IMR-90 (cell line): ENCODE results near the gene TMEM14A. TPM values are rescaled to one million over a fixed set of nuclear protein-coding genes. Genes with fewer than 3 reads are reported as not detected.

Source experiments
- ATAC-seq: fragments of 200-7000 bp; cut with Tn5 transposase; 2 replicates; pipeline ENCODE4 v1.9.1; 2020; ENCODE audit warnings: low read depth, mild to moderate bottlenecking, moderate library complexity
- BruUV-seq: library from RNA; stranded (reverse); fragments of 400-500 nt; replicated peaks from 2 replicates; lab custom pipeline; 2021; lab: Mats Ljungman, UMichigan
- CTCF ChIA-PET: fragments of 300-600 bp; formaldehyde crosslinking; extraction: SDS; loops from one replicate; lab custom pipeline; 2021; ENCODE audit warnings: antibody characterized with exemption; lab: Yijun Ruan, JAX
- POLR2A ChIA-PET: fragments of 300-600 bp; sonication (Branson Sonifier 250); formaldehyde crosslinking; loops from one replicate; lab custom pipeline; 2022; ENCODE audit warnings: antibody characterized with exemption; ENCODE audit not compliant: unreplicated experiment; lab: Charles Lee
- DNase-seq: peaks from one replicate; pipeline ENCODE4 v3.0.0; 2013
- H2AFZ ChIP-seq: replicated peaks from 2 replicates; pipeline ENCODE3; 2013; ENCODE audit warnings: low read length, mild to moderate bottlenecking; ENCODE audit not compliant: poor library complexity
- H2AK5ac ChIP-seq: 2 replicates; pipeline ENCODE4 v1.6.1; 2013; ENCODE audit warnings: low read depth, low read length, inconsistent platforms
- H2AK9ac ChIP-seq: replicated peaks from 2 replicates; pipeline ENCODE3; 2013; ENCODE audit warnings: mild to moderate bottlenecking, low read depth, low read length, moderate library complexity; ENCODE audit not compliant: poor library complexity
- H2BK120ac ChIP-seq: 2 replicates; pipeline ENCODE4 v1.6.1; 2013; ENCODE audit warnings: low read depth, low read length, inconsistent platforms
- H2BK15ac ChIP-seq: 3 replicates; pipeline ENCODE4 v1.6.1; 2013; ENCODE audit warnings: low read depth, low read length, inconsistent platforms
- H2BK20ac ChIP-seq: 2 replicates; pipeline ENCODE4 v1.6.1; 2013; ENCODE audit warnings: low read depth, mild to moderate bottlenecking, inconsistent platforms, low read length, moderate library complexity
- H2BK5ac ChIP-seq: 2 replicates; pipeline ENCODE4 v1.6.1; 2013; ENCODE audit warnings: mild to moderate bottlenecking, low read depth, low read length, inconsistent platforms; ENCODE audit not compliant: poor library complexity, severe bottlenecking
- H3K14ac ChIP-seq: replicated peaks from 2 replicates; pipeline ENCODE4 v1.6.1; 2013; ENCODE audit warnings: low read depth, low read length, inconsistent platforms
- H3K18ac ChIP-seq: 2 replicates; pipeline ENCODE4 v1.6.1; 2013; ENCODE audit warnings: low read depth, low read length, control low read depth
- H3K23ac ChIP-seq: 2 replicates; pipeline ENCODE4 v1.6.1; 2013; ENCODE audit warnings: low read depth, low read length, inconsistent platforms
- H3K27ac ChIP-seq: 2 replicates; pipeline ENCODE4 v1.5.1; 2013; ENCODE audit warnings: mild to moderate bottlenecking, control low read depth, low read length; ENCODE audit not compliant: insufficient read depth
- H3K27me3 ChIP-seq: 2 replicates; pipeline ENCODE4 v1.6.1; 2013; ENCODE audit warnings: low read length; ENCODE audit not compliant: control insufficient read depth, insufficient read depth
- H3K36me3 ChIP-seq: 2 replicates; pipeline ENCODE4 v1.6.1; 2013; ENCODE audit warnings: low read length, mixed read lengths; ENCODE audit not compliant: control insufficient read depth, insufficient read depth
- H3K4ac ChIP-seq: 2 replicates; pipeline ENCODE4 v1.6.1; 2013; ENCODE audit warnings: low read depth, low read length, inconsistent platforms
- H3K4me1 ChIP-seq: 2 replicates; pipeline ENCODE4 v1.6.1; 2013; ENCODE audit warnings: low read length, mixed read lengths; ENCODE audit not compliant: control insufficient read depth, insufficient read depth
- H3K4me2 ChIP-seq: 2 replicates; pipeline ENCODE4 v1.6.1; 2013; ENCODE audit warnings: low read depth, mild to moderate bottlenecking, control low read depth, low read length, moderate library complexity
- H3K4me3 ChIP-seq: 2 replicates; pipeline ENCODE4 v1.5.1; 2013; ENCODE audit warnings: low read depth, mild to moderate bottlenecking, control low read depth, low read length, moderate library complexity; ENCODE audit not compliant: insufficient read depth
- H3K56ac ChIP-seq: 2 replicates; pipeline ENCODE4 v1.6.1; 2013; ENCODE audit warnings: low read length, inconsistent platforms; ENCODE audit not compliant: insufficient read depth; ENCODE audit errors: extremely low read depth
- H3K79me1 ChIP-seq, 2 experiments: 2 replicates each; pipeline ENCODE4 v1.6.1; 2013; ENCODE audit warnings: low read length in 2 of 2, inconsistent platforms in 1 of 2, low read depth in 1 of 2
- H3K9ac ChIP-seq: 2 replicates; pipeline ENCODE4 v1.6.1; 2013; ENCODE audit warnings: low read depth, low read length, control low read depth
- H3K9me1 ChIP-seq: 2 replicates; pipeline ENCODE4 v1.6.1; 2013; ENCODE audit warnings: low read length, inconsistent platforms; ENCODE audit not compliant: insufficient read depth
- H3K9me3 ChIP-seq: 2 replicates; pipeline ENCODE4 v1.6.1; 2013; ENCODE audit warnings: low read length; ENCODE audit not compliant: control insufficient read depth, insufficient read depth
- H4K20me1 ChIP-seq: 2 replicates; pipeline ENCODE4 v1.6.1; 2013; ENCODE audit warnings: low read length, inconsistent platforms; ENCODE audit not compliant: insufficient read depth
- H4K5ac ChIP-seq: 2 replicates; pipeline ENCODE4 v1.6.1; 2013; ENCODE audit warnings: mild to moderate bottlenecking, low read depth, low read length, control low read depth
- H4K8ac ChIP-seq, 2 experiments: 2 replicates each; pipeline ENCODE4 v1.6.1; 2013; ENCODE audit warnings: low read depth in 2 of 2, low read length in 2 of 2, control low read depth in 1 of 2, inconsistent platforms in 1 of 2
- H4K91ac ChIP-seq: 2 replicates; pipeline ENCODE4 v1.6.1; 2013; ENCODE audit warnings: low read depth, low read length, inconsistent platforms; ENCODE audit not compliant: insufficient read depth
- BHLHE40 ChIP-seq: fragments of 150-350 bp; IDR thresholded peaks from 2 replicates; pipeline ENCODE4 v1.6.1; 2016; ENCODE audit warnings: mild to moderate bottlenecking, low read depth, low read length
- CEBPB ChIP-seq: IDR thresholded peaks from 2 replicates; pipeline ENCODE4 v1.6.1; 2012; ENCODE audit warnings: low read depth, low read length, improper control_type of control experiment
- CHD1 ChIP-seq: IDR thresholded peaks from 2 replicates; pipeline ENCODE4 v1.6.1; 2012; ENCODE audit warnings: low read depth, low read length, improper control_type of control experiment
- MAFK ChIP-seq: IDR thresholded peaks from 2 replicates; pipeline ENCODE4 v1.6.1; 2012; ENCODE audit warnings: low read depth, low read length, improper control_type of control experiment
- MAZ ChIP-seq: IDR thresholded peaks from 2 replicates; pipeline ENCODE4 v1.6.1; 2012; ENCODE audit warnings: low read depth, mild to moderate bottlenecking, low read length, improper control_type of control experiment, moderate library complexity, borderline replicate concordance
- MXI1 ChIP-seq: IDR thresholded peaks from 2 replicates; pipeline ENCODE4 v1.6.1; 2012; ENCODE audit warnings: low read depth, mild to moderate bottlenecking, low read length, moderate library complexity, borderline replicate concordance
- POLR2A ChIP-seq: IDR thresholded peaks from 2 replicates; pipeline ENCODE4 v1.6.1; 2012; ENCODE audit warnings: mild to moderate bottlenecking, low read depth, low read length
- RAD21 ChIP-seq: IDR thresholded peaks from 2 replicates; pipeline ENCODE4 v1.6.1; 2012; ENCODE audit warnings: low read length, improper control_type of control experiment
- RFX5 ChIP-seq: IDR thresholded peaks from 2 replicates; pipeline ENCODE4 v1.8.0; 2012; ENCODE audit warnings: low read depth, mild to moderate bottlenecking, low read length, moderate library complexity
- USF2 ChIP-seq: fragments of 150-350 bp; IDR thresholded peaks from 2 replicates; pipeline ENCODE4 v1.6.1; 2017; ENCODE audit warnings: mild to moderate bottlenecking, antibody characterized with exemption, low read length, low read depth
- WGBS, 2 experiments: methylation state at CpG; one replicate each; pipeline versions ENCODE4 v1.1.5 to v1.1.7; 2013; ENCODE audit warnings: missing lambda C conversion rate in 2 of 2; ENCODE audit not compliant: insufficient read length in 1 of 2; ENCODE audit errors: extremely low coverage in 2 of 2; 5-methylcytosine and 5-hydroxymethylcytosine counted together
- dilution Hi-C: fragments of 300-500 bp; cut with HindIII; formaldehyde crosslinking; loops from one replicate; pipeline ENCODE4 v1.14.3; 2018; ENCODE audit warnings: low sequenced_read_pairs; ENCODE audit not compliant: unreplicated experiment
- in situ Hi-C: fragments of 300-500 bp; cut with MboI; formaldehyde crosslinking; loops from 3 replicates; pipeline ENCODE4 v1.14.3; 2019; ENCODE audit warnings: low sequenced_read_pairs, inconsistent platforms, mixed read lengths
- intact Hi-C: fragments of 100-400 bp; cut with micrococcal nuclease; formaldehyde crosslinking; loops from 2 replicates; pipeline ENCODE4 v1.10.0; 2022
- polyA plus RNA-seq, 3 experiments: library from polyadenylated mRNA; depleted of rRNA; stranded (reverse); fragments of >200 nt; gene quantifications; 2 replicates each; pipeline ENCODE4 v1.2.3, GENCODE V29; 2012; ENCODE audit warnings: low replicate concordance in 1 of 3
- total RNA-seq: library from RNA; depleted of rRNA; stranded (reverse); fragments of >200 nt; gene quantifications from 2 replicates; pipeline ENCODE4 v1.2.3, GENCODE V29; 2012
- TF ChIP-seq, protein P1 (sequence below): fragments of 150-350 bp; IDR thresholded peaks from 2 replicates; pipeline ENCODE4 v1.6.1; 2016; ENCODE audit warnings: low read depth, mild to moderate bottlenecking, low read length, moderate library complexity, borderline replicate concordance

The TMEM14A gene
- total and polyA plus RNA-seq, 2 of the 4 experiments (the other 2 are of a cell fraction) = 18.5 to 25.1 TPM

DNA sequence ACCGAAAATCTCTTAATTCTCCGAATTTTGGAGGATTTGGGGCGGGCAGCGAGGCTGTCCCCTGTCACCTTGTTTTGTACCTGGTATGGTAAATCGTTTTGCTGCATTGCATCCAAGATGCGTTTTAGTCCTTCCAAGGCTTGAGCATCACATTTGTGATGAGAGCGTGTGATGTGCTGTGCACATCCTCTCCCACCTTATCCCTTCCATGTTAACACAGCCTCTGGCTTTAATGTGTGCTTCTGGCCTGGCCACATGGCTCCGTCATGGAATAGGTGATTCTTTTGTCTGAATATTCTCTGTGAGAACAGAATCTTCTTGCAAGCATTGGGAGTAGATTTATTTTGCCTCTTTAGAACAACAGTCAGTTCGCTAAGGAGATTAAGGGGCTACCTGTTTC lies 763 bp downstream of the TMEM14A start:
- no peak overlapping the region for H2BK15ac ChIP-seq
- H3K4me2 ChIP-seq = peak overlapping the region; percentile 86
- POLR2A ChIA-PET = no interaction called here
- no peak overlapping the region for H3K14ac ChIP-seq
- dilution Hi-C loops = loop anchor here (25.0 kb wide), 1 partner anchor 259 kb away; the partner anchor contains the start of gene EFHC1
- peak overlapping the region; percentile 8; the same call in 1 of the 2 replicates for H2AK5ac ChIP-seq
- in situ Hi-C loops = no loop called here
- H4K91ac ChIP-seq = no peak overlapping the region
- no peak overlapping the region for H2BK5ac ChIP-seq
- ATAC-seq = no peak
- intact Hi-C loops = no loop called here
- no peaks in the 10 kb centered on the region for H3K9me3 ChIP-seq
- no peaks in the 10 kb centered on the region for H3K36me3 ChIP-seq
- no peak overlapping the region for H2BK20ac ChIP-seq
- no peak overlapping the region for H3K27ac ChIP-seq
- H2AFZ ChIP-seq = peak overlapping the region; percentile 63
- H4K5ac ChIP-seq = no peak overlapping the region; the same call in 1 of the 2 replicates
- H3K27me3 ChIP-seq = no peaks in the 10 kb centered on the region
- H3K18ac ChIP-seq = no peak overlapping the region
- H3K79me1 ChIP-seq = peaks cover 13 to 21% of the 10 kb centered on the region in 2 experiments
- CTCF ChIA-PET = interaction anchor here (0.5 to 0.6 kb wide), 2 partner anchors 61 to 493 kb away, joined by 4 to 5 read pairs; no protein-coding TSS in a partner anchor
- peak overlapping the region in 1 of 2 experiments; percentile 96; a peak in 2 of 4 replicates for H4K8ac ChIP-seq
- peaks cover 11% of the 10 kb centered on the region; the same call in 1 of the 2 replicates for H3K9me1 ChIP-seq
- no peak for DNase-seq
- no peak overlapping the region for H2BK120ac ChIP-seq
- WGBS, 2 experiments = no CpG with 5 or more reads among the region's 9 CpGs
- H3K23ac ChIP-seq = peak overlapping the region; percentile 4; the same call in 1 of the 2 replicates
- TF ChIP-seq RFX5 (no peak), MXI1 (no peak), CEBPB (no peak), BHLHE40 (no peak), MAFK (no peak), USF2 (no peak), CHD1 (no peak), POLR2A (no peak), MAZ (no peak), RAD21 (no peak)
- TF ChIP-seq, protein P1, sequence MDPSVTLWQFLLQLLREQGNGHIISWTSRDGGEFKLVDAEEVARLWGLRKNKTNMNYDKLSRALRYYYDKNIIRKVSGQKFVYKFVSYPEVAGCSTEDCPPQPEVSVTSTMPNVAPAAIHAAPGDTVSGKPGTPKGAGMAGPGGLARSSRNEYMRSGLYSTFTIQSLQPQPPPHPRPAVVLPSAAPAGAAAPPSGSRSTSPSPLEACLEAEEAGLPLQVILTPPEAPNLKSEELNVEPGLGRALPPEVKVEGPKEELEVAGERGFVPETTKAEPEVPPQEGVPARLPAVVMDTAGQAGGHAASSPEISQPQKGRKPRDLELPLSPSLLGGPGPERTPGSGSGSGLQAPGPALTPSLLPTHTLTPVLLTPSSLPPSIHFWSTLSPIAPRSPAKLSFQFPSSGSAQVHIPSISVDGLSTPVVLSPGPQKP = no peak
- no TSS peak for BruUV-seq
- H3K56ac ChIP-seq = no peak overlapping the region
- no peak overlapping the region; the same call in 1 of the 2 replicates for H3K4ac ChIP-seq
- peaks cover 8% of the 10 kb centered on the region for H3K4me1 ChIP-seq
- H4K20me1 ChIP-seq = no peaks in the 10 kb centered on the region
- H3K9ac ChIP-seq = no peak overlapping the region; the same call in 1 of the 2 replicates
- peak overlapping the region; percentile 68 for H2AK9ac ChIP-seq
- H3K4me3 ChIP-seq = peak overlapping the region; percentile 76; the same call in 1 of the 2 replicates
